HFFc6 (cell line): ENCODE data around the gene KRT39. TPM values are rescaled to one million over a fixed set of nuclear protein-coding genes. Genes with fewer than 3 reads are reported as not detected.
A peak's percentile ranks its signal among the peaks of the same experiment; 100 is the strongest.

Source experiments
- DNase-seq: peaks from one replicate; pipeline ENCODE4 v3.0.0-alpha.2; 2018
- H3K27ac Mint-ChIP-seq: 2 replicates; pipeline ENCODE4 v1.8.0; 2020; ENCODE audit warnings: mild to moderate bottlenecking, mixed read lengths
- H3K27me3 Mint-ChIP-seq: 2 replicates; pipeline ENCODE4 v1.8.0; 2021; ENCODE audit warnings: mild to moderate bottlenecking, moderate library complexity, mixed read lengths; ENCODE audit not compliant: insufficient read depth
- H3K36me3 Mint-ChIP-seq: 2 replicates; pipeline ENCODE4 v1.8.0; 2021; ENCODE audit warnings: low read depth, mixed read lengths
- H3K4me1 Mint-ChIP-seq: 2 replicates; pipeline ENCODE4 v1.8.0; 2020; ENCODE audit warnings: low read depth, mixed read lengths
- H3K4me3 Mint-ChIP-seq: 2 replicates; pipeline ENCODE4 v1.8.0; 2020; ENCODE audit warnings: mild to moderate bottlenecking, moderate library complexity, mixed read lengths
- H3K9me3 Mint-ChIP-seq: 2 replicates; pipeline ENCODE4 v1.8.0; 2020; ENCODE audit warnings: mild to moderate bottlenecking, mixed read lengths
- total RNA-seq, 6 experiments: library from RNA; stranded (reverse); fragmentation: NEBNext Ultra II Directional; extraction: Animal tissue kit (Norgen Biotek cat#: 25700); gene quantifications; 2 replicates in 1 of 6; 3 replicates in 5 of 6; pipeline ENCODE4 v1.2.3, GENCODE V29; 2021
- TF ChIP-seq, protein P1 (sequence below): fragments of 200-600 bp; sonication (generic); IDR thresholded peaks from 2 replicates; pipeline ENCODE4 v1.5.0; 2021; ENCODE audit warnings: antibody characterized with exemption, mild to moderate bottlenecking

KRT39 gene
- total RNA-seq, 6 experiments from 2014 or later, result not detected

DNA sequence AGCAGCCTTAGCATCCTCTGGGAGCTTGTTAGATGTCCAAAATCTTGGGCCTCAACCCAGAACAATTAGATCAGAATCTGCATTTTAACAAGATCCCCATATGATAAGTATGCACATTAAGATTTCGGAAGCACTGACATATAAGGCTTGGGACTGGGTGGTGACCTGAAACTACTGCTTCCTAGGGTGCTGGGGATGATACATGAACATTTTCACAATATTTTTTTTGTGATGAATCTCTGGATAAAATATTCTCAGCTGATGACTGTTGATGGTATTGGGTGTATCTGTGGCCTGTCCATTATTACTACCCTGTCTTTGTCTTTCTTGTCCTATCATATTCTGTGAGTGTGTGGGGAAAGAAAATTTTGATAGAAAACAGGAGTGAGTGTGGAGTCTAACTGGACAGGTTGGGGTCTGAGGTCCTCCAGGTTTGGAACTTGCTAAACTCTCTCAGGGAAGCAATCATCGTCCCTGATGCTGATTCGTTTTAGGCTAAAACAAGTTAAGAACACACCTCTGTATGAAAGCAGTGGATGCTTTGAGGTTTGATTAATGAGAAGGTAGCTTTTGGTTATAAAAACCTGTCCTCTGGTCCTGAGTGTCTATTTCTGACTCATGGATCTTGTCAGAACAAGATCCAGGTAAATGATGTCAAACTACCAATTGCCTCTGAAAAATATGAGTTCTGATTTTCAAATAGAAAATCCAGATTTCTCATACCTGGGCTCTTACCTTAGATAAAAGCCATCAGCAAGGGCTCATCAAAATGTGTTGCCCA is 52.5 kb downstream of the KRT39 start:
- H3K27ac Mint-ChIP-seq, result peak overlapping the region; percentile 99
- H3K36me3 Mint-ChIP-seq, result 0 out of 2 replicates have a peak, but pooled peaks cover 7% of the 10 kb centered on the region
- H3K4me3 Mint-ChIP-seq, result no peak overlapping the region
- TF ChIP-seq, protein P1, sequence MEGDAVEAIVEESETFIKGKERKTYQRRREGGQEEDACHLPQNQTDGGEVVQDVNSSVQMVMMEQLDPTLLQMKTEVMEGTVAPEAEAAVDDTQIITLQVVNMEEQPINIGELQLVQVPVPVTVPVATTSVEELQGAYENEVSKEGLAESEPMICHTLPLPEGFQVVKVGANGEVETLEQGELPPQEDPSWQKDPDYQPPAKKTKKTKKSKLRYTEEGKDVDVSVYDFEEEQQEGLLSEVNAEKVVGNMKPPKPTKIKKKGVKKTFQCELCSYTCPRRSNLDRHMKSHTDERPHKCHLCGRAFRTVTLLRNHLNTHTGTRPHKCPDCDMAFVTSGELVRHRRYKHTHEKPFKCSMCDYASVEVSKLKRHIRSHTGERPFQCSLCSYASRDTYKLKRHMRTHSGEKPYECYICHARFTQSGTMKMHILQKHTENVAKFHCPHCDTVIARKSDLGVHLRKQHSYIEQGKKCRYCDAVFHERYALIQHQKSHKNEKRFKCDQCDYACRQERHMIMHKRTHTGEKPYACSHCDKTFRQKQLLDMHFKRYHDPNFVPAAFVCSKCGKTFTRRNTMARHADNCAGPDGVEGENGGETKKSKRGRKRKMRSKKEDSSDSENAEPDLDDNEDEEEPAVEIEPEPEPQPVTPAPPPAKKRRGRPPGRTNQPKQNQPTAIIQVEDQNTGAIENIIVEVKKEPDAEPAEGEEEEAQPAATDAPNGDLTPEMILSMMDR, result no peak
- no peak for DNase-seq
- peaks cover 70% of the 10 kb centered on the region for H3K4me1 Mint-ChIP-seq
- no peaks in the 10 kb centered on the region; the same call in 1 of the 2 replicates for H3K27me3 Mint-ChIP-seq
- H3K9me3 Mint-ChIP-seq, result no peaks in the 10 kb centered on the region

DNA sequence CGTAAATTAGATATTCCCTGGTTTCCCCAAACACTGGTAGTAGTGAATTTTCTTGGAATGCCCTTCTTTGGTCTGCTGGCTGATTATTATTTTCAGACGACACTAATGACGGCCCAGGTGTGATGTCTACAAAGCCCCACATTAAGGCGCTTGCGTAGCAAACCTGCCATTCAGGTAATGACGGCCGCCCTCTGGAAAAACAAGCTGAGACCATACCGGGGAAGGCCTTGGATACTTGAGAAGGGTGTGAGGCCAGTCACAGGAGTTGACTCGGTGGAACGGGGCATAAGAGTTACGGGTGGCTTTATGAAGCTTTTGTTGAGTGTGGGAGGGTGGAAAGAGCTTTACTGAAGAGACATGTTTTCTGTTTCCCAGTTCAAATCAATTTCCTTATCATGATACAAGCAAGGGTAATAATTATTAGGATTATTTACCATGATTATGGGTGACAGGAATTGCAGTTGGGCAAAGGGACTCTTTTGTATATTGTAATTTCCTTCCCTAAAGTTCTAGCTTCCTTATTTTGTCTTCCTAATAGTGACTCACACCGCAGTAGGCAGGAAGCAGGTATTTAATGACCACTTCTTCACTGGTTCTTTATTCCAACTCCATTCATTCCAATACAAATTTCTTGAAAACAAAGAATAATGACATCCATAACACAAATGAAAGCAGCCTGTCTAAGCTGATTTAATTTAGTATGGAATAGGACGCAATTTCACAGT is 54.1 kb downstream of the KRT39 start:
- H3K27ac Mint-ChIP-seq, result no peak overlapping the region; the same call in 1 of the 2 replicates
- H3K4me3 Mint-ChIP-seq, result no peak overlapping the region; the same call in 1 of the 2 replicates
- H3K36me3 Mint-ChIP-seq, result 0 out of 2 replicates have a peak, but pooled peaks cover 7% of the 10 kb centered on the region
- H3K9me3 Mint-ChIP-seq, result no peaks in the 10 kb centered on the region
- TF ChIP-seq, protein P1, result no peak
- H3K4me1 Mint-ChIP-seq, result peaks cover 80% of the 10 kb centered on the region
- H3K27me3 Mint-ChIP-seq, result no peaks in the 10 kb centered on the region; the same call in 1 of the 2 replicates
- no peak for DNase-seq

DNA sequence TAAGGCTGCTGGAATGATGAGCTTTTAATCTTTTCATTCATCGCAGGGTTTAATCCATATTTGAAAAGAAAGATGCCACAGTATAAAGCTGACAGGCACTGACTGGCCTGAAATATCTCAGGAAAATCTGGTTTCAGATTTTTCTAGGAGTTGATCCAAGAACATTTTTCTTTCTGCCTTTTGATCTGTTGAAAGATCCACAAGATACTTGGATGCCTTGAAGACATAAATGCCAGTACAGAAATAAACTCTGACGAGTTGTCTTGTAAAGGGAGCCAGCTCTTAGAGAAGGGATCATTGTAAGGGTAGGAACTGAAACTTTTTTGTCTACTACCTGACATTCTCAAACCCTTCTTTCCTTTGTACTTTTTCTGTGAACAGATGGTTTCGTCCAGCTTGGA is 56.3 kb downstream of the KRT39 start:
- peak overlapping the region; percentile 91 for H3K27ac Mint-ChIP-seq
- H3K27me3 Mint-ChIP-seq, result peaks cover 2% of the 10 kb centered on the region

DNA sequence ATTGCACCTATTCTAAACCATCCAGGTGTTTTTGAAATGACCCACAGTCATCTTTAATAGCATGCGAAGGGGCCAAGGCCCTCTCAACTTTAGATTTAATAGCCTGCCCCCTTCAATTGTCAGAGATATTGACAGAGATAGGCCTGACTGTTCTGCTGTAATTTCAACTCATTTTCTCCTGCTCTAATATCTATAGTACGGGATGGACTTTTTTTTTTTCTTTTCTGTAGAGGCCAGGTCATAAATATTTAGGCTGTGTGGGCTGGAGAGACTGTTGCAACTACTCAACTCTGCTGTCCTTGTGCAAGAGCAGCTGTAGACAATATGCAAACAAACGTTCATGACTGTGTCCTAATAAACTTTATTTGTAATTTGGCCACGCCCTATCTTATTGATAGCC is 57.0 kb downstream of the KRT39 start:
- peak; percentile 65 for DNase-seq
- peak overlapping the region; percentile 64 for H3K4me3 Mint-ChIP-seq
- no peaks in the 10 kb centered on the region for H3K9me3 Mint-ChIP-seq
- H3K27me3 Mint-ChIP-seq, result peaks cover 2% of the 10 kb centered on the region
- H3K27ac Mint-ChIP-seq, result peak overlapping the region; percentile 91
- H3K4me1 Mint-ChIP-seq, result peaks cover 64% of the 10 kb centered on the region
- 0 out of 2 replicates have a peak, but pooled peaks cover 7% of the 10 kb centered on the region for H3K36me3 Mint-ChIP-seq
- TF ChIP-seq, protein P1, result no peak

More for the DNA sequence above, 56.3 kb downstream of the KRT39 start:
- Mint-ChIP-seq H3K36me3 (0 out of 2 replicates have a peak, but pooled peaks cover 7% of the 10 kb centered on the region), H3K4me3 (peak overlapping the region; percentile 64), H3K4me1 (peaks cover 69% of the 10 kb centered on the region), H3K9me3 (no peaks in the 10 kb centered on the region)
- TF ChIP-seq, protein P1, result no peak
- peak; percentile 82 for DNase-seq

DNA sequence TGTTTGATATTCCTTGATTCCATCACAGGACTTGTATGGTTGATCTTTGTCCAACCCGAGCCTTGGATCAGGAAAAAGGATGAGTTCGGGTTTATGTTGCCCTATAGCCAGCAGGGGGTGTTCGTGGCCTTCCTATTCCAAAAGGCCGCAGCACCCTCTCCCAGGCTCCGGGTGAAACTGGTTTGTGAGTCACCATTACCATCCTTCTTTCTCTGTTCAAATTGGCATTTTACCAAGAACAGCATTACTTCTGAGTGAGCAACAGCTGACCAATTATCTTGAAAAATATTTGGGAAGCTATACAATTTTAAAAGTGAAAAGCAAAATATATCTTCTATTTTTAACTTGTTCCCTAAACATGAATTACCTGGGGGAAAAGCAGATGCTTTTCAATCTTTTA is 57.4 kb downstream of the KRT39 start:
- Mint-ChIP-seq H3K4me3 (peak overlapping the region; percentile 64; the same call in 1 of the 2 replicates), H3K9me3 (no peaks in the 10 kb centered on the region), H3K36me3 (0 out of 2 replicates have a peak, but pooled peaks cover 7% of the 10 kb centered on the region), H3K4me1 (peaks cover 64% of the 10 kb centered on the region), H3K27ac (peak overlapping the region; percentile 91), H3K27me3 (peaks cover 2% of the 10 kb centered on the region)
- peak; percentile 98 for DNase-seq
- TF ChIP-seq, protein P1, result peak; percentile 90

Other genes with a start within 250 kb of the KRT39 start
- not detected for gene KRT25, start 211.6 kb downstream of the KRT39 start, total RNA-seq
- not detected for gene KRT26, start 194.7 kb downstream of the KRT39 start, total RNA-seq
- gene KRT27, start 184.4 kb downstream of the KRT39 start, total RNA-seq, result not detected
- not detected for gene KRT28, start 167.0 kb downstream of the KRT39 start, total RNA-seq
- gene KRT10, start 144.3 kb downstream of the KRT39 start, total RNA-seq, result 10 to 100 TPM; 61.4 to 71.0 (median 65.3) TPM
- gene KRT12, start 99.7 kb downstream of the KRT39 start, total RNA-seq, result not detected
- not detected for gene KRT20, start 81.7 kb downstream of the KRT39 start, total RNA-seq
- under 1 TPM in 1 of 6 experiments, not detected in 5; 0.14 TPM for gene KRT23, start 29.3 kb downstream of the KRT39 start, total RNA-seq
- gene KRT40, start 17.4 kb upstream of the KRT39 start, total RNA-seq, result not detected
- not detected for gene KRTAP3-3, start 27.2 kb upstream of the KRT39 start, total RNA-seq
- gene KRTAP3-2, start 33.0 kb upstream of the KRT39 start, total RNA-seq, result not detected
- 10 to 100 TPM in 1 of 6 experiments, 1 to 10 TPM in 5; 2.5 to 10.2 (median 3.3) TPM for gene KRTAP3-1, start 42.2 kb upstream of the KRT39 start, total RNA-seq
- gene KRTAP1-5, start 60.3 kb upstream of the KRT39 start, total RNA-seq, result 100 to 1,000 TPM in 1 of 6 experiments, 10 to 100 TPM in 5; 61.6 to 114 (median 76.8) TPM
- not detected for gene KRTAP1-4, start 63.2 kb upstream of the KRT39 start, total RNA-seq
- gene KRTAP1-3, start 67.9 kb upstream of the KRT39 start, total RNA-seq, result not detected
- gene KRTAP1-1, start 74.5 kb upstream of the KRT39 start, total RNA-seq, result 1 to 10 TPM in 1 of 6 experiments, under 1 TPM in 5; 0.21 to 1.1 (median 0.50) TPM
- gene KRTAP2-1, start 80.4 kb upstream of the KRT39 start, total RNA-seq, result under 1 TPM in 1 of 6 experiments, not detected in 5; 0.38 TPM
- gene KRTAP2-2, start 88.3 kb upstream of the KRT39 start, total RNA-seq, result under 1 TPM in 4 of 6 experiments, not detected in 2; 0.46 to 0.96 (median 0.53) TPM
- gene KRTAP2-3, start 93.2 kb upstream of the KRT39 start, total RNA-seq, result 100 to 1,000 TPM in 1 of 6 experiments, 10 to 100 TPM in 5; 30.3 to 105 (median 44.4) TPM
- gene KRTAP2-4, start 98.9 kb upstream of the KRT39 start, total RNA-seq, result not detected
- gene KRTAP4-7, start 117.2 kb upstream of the KRT39 start, total RNA-seq, result not detected
- not detected for gene KRTAP4-8, start 131.2 kb upstream of the KRT39 start, total RNA-seq
- gene KRTAP4-16, start 135.3 kb upstream of the KRT39 start, total RNA-seq, result not detected
- under 1 TPM in 2 of 6 experiments, not detected in 4; 0.85 to 0.90 TPM for gene KRTAP4-9, start 138.4 kb upstream of the KRT39 start, total RNA-seq
- not detected for gene KRTAP4-11, start 151.4 kb upstream of the KRT39 start, total RNA-seq
- gene KRTAP4-12, start 157.2 kb upstream of the KRT39 start, total RNA-seq, result 1 to 10 TPM; 6.1 to 8.4 (median 6.7) TPM
- gene KRTAP4-6, start 173.6 kb upstream of the KRT39 start, total RNA-seq, result not detected
- gene KRTAP4-5, start 182.9 kb upstream of the KRT39 start, total RNA-seq, result not detected
- gene KRTAP4-4, start 193.8 kb upstream of the KRT39 start, total RNA-seq, result not detected
- not detected for gene KRTAP4-3, start 201.3 kb upstream of the KRT39 start, total RNA-seq
- not detected for gene KRTAP4-2, start 211.3 kb upstream of the KRT39 start, total RNA-seq
- gene KRTAP4-1, start 218.0 kb upstream of the KRT39 start, total RNA-seq, result not detected
- gene KRTAP9-1, start 222.9 kb upstream of the KRT39 start, total RNA-seq, result not detected